Measurements from ENCODE around the gene NME7. TPM values are rescaled to one million over a fixed set of nuclear protein-coding genes. Genes with fewer than 3 reads are reported as not detected.

NME7 gene
- total RNA-seq, 4 donors from 2014 or later, result 14.1 to 42.6 (median 25.0) TPM

GRCh38 chr1:169105087-169105433, 262.5 kb downstream of the NME7 start:
- H3K4me3 ChIP-seq, result no peak overlapping the region
- H3K36me3 ChIP-seq, result no peaks in the 10 kb centered on the region
- no peaks in the 10 kb centered on the region for H3K27me3 ChIP-seq
- no peak for TF ChIP-seq CTCF (IDR thresholded peaks at IDR 0.05)
- TF ChIP-seq POLR2A (IDR thresholded peaks at IDR 0.05), result no peak
- no peak overlapping the region for H3K27ac ChIP-seq
- no peak for DNase-seq
- no peaks in the 10 kb centered on the region for H3K4me1 ChIP-seq
- no peaks in the 10 kb centered on the region for H3K9me3 ChIP-seq
- intact Hi-C loops (cut with DNase I; ENCODE audit: low total_unique reads), result no loop called here

GRCh38 chr1:169103480-169103893, 264.1 kb downstream of the NME7 start:
- peak overlapping the region in 1 of 2 donors; percentile 37 for H3K27ac ChIP-seq
- DNase-seq, result no peak
- no peak overlapping the region for H3K4me3 ChIP-seq
- no peak for TF ChIP-seq POLR2A (IDR thresholded peaks at IDR 0.05)
- TF ChIP-seq CTCF (IDR thresholded peaks at IDR 0.05), result no peak
- H3K36me3 ChIP-seq, result no peaks in the 10 kb centered on the region
- no peaks in the 10 kb centered on the region for H3K27me3 ChIP-seq
- H3K9me3 ChIP-seq, result no peaks in the 10 kb centered on the region
- intact Hi-C loops (cut with DNase I; ENCODE audit: low total_unique reads), result no loop called here
- H3K4me1 ChIP-seq, result no peaks in the 10 kb centered on the region

- no peaks in the 10 kb centered on the region for H3K4me1 ChIP-seq
- no peaks in the 10 kb centered on the region for H3K9me3 ChIP-seq
- no peaks in the 10 kb centered on the region for H3K27me3 ChIP-seq
- intact Hi-C loops (cut with DNase I; ENCODE audit: low total_unique reads), result no loop called here
- H3K36me3 ChIP-seq, result no peaks in the 10 kb centered on the region
- TF ChIP-seq POLR2A (IDR thresholded peaks at IDR 0.05) (no peak), CTCF (IDR thresholded peaks at IDR 0.05) (no peak)
- DNase-seq, result no peak
- peak overlapping the region in 1 of 2 donors; percentile 37 for H3K27ac ChIP-seq
- H3K4me3 ChIP-seq, result no peak overlapping the region
Measured at GRCh38 chr1:169103002-169103401, 264.6 kb downstream of the NME7 start.

- Histone ChIP-seq H3K4me3 (no peak overlapping the region), H3K27me3 (no peaks in the 10 kb centered on the region), H3K4me1 (no peaks in the 10 kb centered on the region), H3K36me3 (no peaks in the 10 kb centered on the region), H3K9me3 (no peaks in the 10 kb centered on the region), H3K27ac (peak overlapping the region in 1 of 2 donors; percentile 37)
- no peak for TF ChIP-seq CTCF (IDR thresholded peaks at IDR 0.05)
- TF ChIP-seq POLR2A (IDR thresholded peaks at IDR 0.05), result no peak
- DNase-seq, result peak in 1 of 2 donors; percentile 49
- intact Hi-C loops (cut with DNase I; ENCODE audit: low total_unique reads), result no loop called here
Measured at GRCh38 chr1:169102567-169102966, 265.0 kb downstream of the NME7 start.

- Histone ChIP-seq H3K9me3 (no peaks in the 10 kb centered on the region), H3K36me3 (no peaks in the 10 kb centered on the region), H3K27ac (no peak overlapping the region), H3K4me3 (no peak overlapping the region), H3K4me1 (no peaks in the 10 kb centered on the region), H3K27me3 (no peaks in the 10 kb centered on the region)
- no peak for DNase-seq
- TF ChIP-seq POLR2A (IDR thresholded peaks at IDR 0.05) (no peak), CTCF (IDR thresholded peaks at IDR 0.05) (no peak)
- intact Hi-C loops (cut with DNase I; ENCODE audit: low total_unique reads), result no loop called here
Measured at GRCh38 chr1:169100651-169101088, 266.9 kb downstream of the NME7 start.
